Heart right ventricle (tissue), 16 donors: ENCODE data around the gene AKR1C3. TPM values are rescaled to one million over a fixed set of nuclear protein-coding genes. Genes with fewer than 3 reads are reported as not detected.

Experiments used
- ATAC-seq, 8 donors: fragments of 200-7000 bp; cut with Tn5 transposase; one replicate each; pipeline ENCODE4 v1.9.1; 2020; ENCODE audit warnings: mild to moderate bottlenecking in 8 of 8, moderate library complexity in 8 of 8, moderate number of reproducible peaks in 1 of 8
- DNase-seq, 2 donors: peaks; one replicate each; pipeline ENCODE4 v3.0.0-alpha.2; 2020
- H3K27ac ChIP-seq, 10 donors: fragments of 200-600 bp; sonication (generic) in 2 of 10; one replicate each; pipeline versions ENCODE4 v1.5.0 to v1.8.0; 2020 to 2022; ENCODE audit warnings: mild to moderate bottlenecking in 3 of 10
- H3K27me3 ChIP-seq, 7 donors: fragments of 200-600 bp; one replicate each; pipeline ENCODE4 v1.8.0; 2021 to 2022; ENCODE audit warnings: mild to moderate bottlenecking in 2 of 7
- H3K36me3 ChIP-seq, 9 donors: fragments of 200-600 bp; sonication (generic) in 1 of 9; one replicate each; pipeline versions ENCODE4 v1.5.0 to v1.8.0; 2020 to 2022; ENCODE audit warnings: mild to moderate bottlenecking in 2 of 9
- H3K4me1 ChIP-seq, 9 donors: fragments of 200-600 bp; sonication (generic) in 1 of 9; one replicate each; pipeline versions ENCODE4 v1.5.0 to v1.8.0; 2020 to 2022; ENCODE audit warnings: mild to moderate bottlenecking in 4 of 9
- H3K4me3 ChIP-seq, 10 donors: fragments of 200-600 bp; sonication (generic) in 2 of 10; one replicate each; pipeline versions ENCODE4 v1.5.0 to v1.8.0; 2020 to 2022; ENCODE audit warnings: mild to moderate bottlenecking in 7 of 10, moderate library complexity in 2 of 10
- H3K9me3 ChIP-seq, 11 donors: fragments of 200-600 bp in 10 of 11; sonication (generic) in 2 of 11; one replicate each; pipeline versions ENCODE4 v1.5.0 to v1.8.0; 2013 to 2022; ENCODE audit warnings: mild to moderate bottlenecking in 2 of 11, control low read depth in 1 of 11, moderate library complexity in 1 of 11
- CTCF ChIP-seq, 9 donors: fragments of 200-600 bp; sonication (generic) in 2 of 9; IDR thresholded peaks; one replicate each; pipeline versions ENCODE4 v1.5.0 to v1.8.0; 2021 to 2022; ENCODE audit warnings: antibody characterized with exemption in 9 of 9, mild to moderate bottlenecking in 5 of 9, moderate library complexity in 1 of 9
- WGBS, 2 donors: extraction: QIAGEN DNeasy Blood & Tissue Kit; methylation state at CpG; one replicate each; pipeline ENCODE4 v1.1.7; 2013; ENCODE audit warnings: inconsistent platforms in 1 of 2; 5-methylcytosine and 5-hydroxymethylcytosine counted together
- intact Hi-C, 10 donors: fragments of 100-400 bp; cut with DNase I; formaldehyde crosslinking; loops; one replicate each; pipeline versions ENCODE4 v1.11.1 to v1.14.2; 2022
- polyA plus RNA-seq, 2 donors: library from polyadenylated mRNA; stranded (reverse); fragments of 200-250 nt; gene quantifications; one replicate each; pipeline ENCODE4 v1.2.3, GENCODE V29; 2013
- total RNA-seq, 10 donors: library from RNA; stranded (reverse); fragmentation: NEBNext Ultra II Directional in 3 of 10; extraction: Animal tissue kit (Norgen Biotek cat#: 25700) in 3 of 10; gene quantifications; one replicate each; pipeline versions ENCODE4 v1.2.1 to v1.2.4, GENCODE V29; 2021 to 2023
- donor health status: Arrhythmogenic right ventricular cardiomyopathy.
- donor health status: ischemic (EF 13 %, LVEDD 7.1; RV severe dilation, severe dysfunction).
- donor health status: healthy with polysubstance abuse.
- donor health status: DM: no; HTN: yes; CAD: no.
- donor health status: DM: no; HTN: no; CAD: no.
- donor health status: ischemic (EF 25% LVEDD 6.9; RV normal size, moderate dysfunction).
- donor health status: ischemic (EF 25% LVEDD 5.7; RV mildly dilated, moderate dysfunction).
- donor health status: healthy.
- donor health status: DM: yes; HTN: yes; CAD: no.
- donor health status: Ischemic cardiomyopathy.
- donor health status: ischemic (EF 35%, LVEDD 5.7; RV mildly dilated, moderate dysfunction).
- donor health status: nonischemic (EF 11% LVEDD 7.7; RV severe dilation, severe dysfunction).
- donor health status: DM: yes; HTN: yes; CAD: no.
- donor health status: PGD.
- donor health status: ischemic (EF 29% LVEDD 5.4; RV normal size, mild dysfunction).
- donor health status: nonischemic (EF 23%, LVEDD 6.1; RV moderate dilation, normal function).

AKR1C3 gene
- total and polyA plus RNA-seq, 12 donors, result 8.2 to 30.6 (median 19.0) TPM

GRCh38 chr10:5091196-5091595, 3.0 kb upstream of the AKR1C3 start:
- DNase-seq (no peak), ATAC-seq (no peak)
- Histone ChIP-seq H3K36me3 (no peaks in the 10 kb centered on the region), H3K27me3 (no peaks in the 10 kb centered on the region), H3K4me3 (no peak overlapping the region), H3K4me1 (peaks cover 0 to 21% (median 0%) of the 10 kb centered on the region in 9 donors), H3K27ac (no peak overlapping the region), H3K9me3 (peaks cover 0 to 25% (median 2%) of the 10 kb centered on the region in 11 donors)
- intact Hi-C loops, result loop anchor here in 8 of 10 donors (5.0 to 10.0 kb wide), 8 partner anchors 74 to 294 kb away; no protein-coding TSS in a partner anchor
- WGBS, 2 donors, result 86% methylated on average over 3 of the region's 3 CpGs
- no peak for TF ChIP-seq CTCF (IDR thresholded peaks at IDR 0.05)

- Histone ChIP-seq H3K27me3 (no peaks in the 10 kb centered on the region), H3K4me3 (no peak overlapping the region), H3K4me1 (peaks cover 0 to 23% (median 0%) of the 10 kb centered on the region in 9 donors), H3K9me3 (peaks cover 0 to 25% (median 2%) of the 10 kb centered on the region in 11 donors), H3K36me3 (peaks cover 0 to 7% (median 0%) of the 10 kb centered on the region in 9 donors), H3K27ac (no peak overlapping the region)
- intact Hi-C loops, result loop anchor here in 8 of 10 donors (2.0 to 10.0 kb wide), 9 partner anchors 75 to 292 kb away; no protein-coding TSS in a partner anchor
- ATAC-seq (no peak), DNase-seq (no peak)
- TF ChIP-seq CTCF (IDR thresholded peaks at IDR 0.05), result no peak
- 68 to 70% methylated on average over 2 of the region's 2 CpGs for WGBS, 2 donors
Measured at GRCh38 chr10:5092375-5092774, 1.8 kb upstream of the AKR1C3 start.

- ATAC-seq, result no peak
- intact Hi-C loops, result loop anchor here in 8 of 10 donors (2.0 to 10.0 kb wide), 9 partner anchors 76 to 292 kb away; no protein-coding TSS in a partner anchor
- no peak for TF ChIP-seq CTCF (IDR thresholded peaks at IDR 0.05)
- H3K9me3 ChIP-seq, result peaks cover 0 to 22% (median 2%) of the 10 kb centered on the region in 11 donors
- H3K4me3 ChIP-seq, result no peak overlapping the region
- DNase-seq, result no peak
- H3K4me1 ChIP-seq, result peaks cover 0 to 23% (median 0%) of the 10 kb centered on the region in 9 donors
- no peak overlapping the region for H3K27ac ChIP-seq
- 91 to 92% methylated on average over 6 of the region's 6 CpGs for WGBS, 2 donors
- no peaks in the 10 kb centered on the region for H3K27me3 ChIP-seq
- H3K36me3 ChIP-seq, result peaks cover 0 to 15% (median 3%) of the 10 kb centered on the region in 9 donors
Measured at GRCh38 chr10:5092848-5093790, 1.1 kb upstream of the AKR1C3 start.

GRCh38 chr10:5095687-5096086, 1.5 kb downstream of the AKR1C3 start:
- Histone ChIP-seq H3K4me1 (peaks cover 0 to 23% (median 0%) of the 10 kb centered on the region in 9 donors), H3K9me3 (peaks cover 0 to 10% (median 0%) of the 10 kb centered on the region in 11 donors), H3K27me3 (no peaks in the 10 kb centered on the region), H3K27ac (peak overlapping the region in 7 of 10 donors; percentile 9 to 83 (median 61)), H3K36me3 (peaks cover 0 to 41% (median 17%) of the 10 kb centered on the region in 9 donors), H3K4me3 (peak overlapping the region in 9 of 10 donors; percentile 19 to 68 (median 62))
- 61 to 79% methylated on average over 4 of the region's 4 CpGs for WGBS, 2 donors
- intact Hi-C loops, result loop anchor here in 7 of 10 donors (1.0 to 10.0 kb wide), 13 partner anchors 13 to 289 kb away; no protein-coding TSS in a partner anchor
- ATAC-seq (peak in 2 of 8 donors; percentile 29 to 37), DNase-seq (no peak)
- TF ChIP-seq CTCF (IDR thresholded peaks at IDR 0.05), result no peak
